GM10266 (cell line): ENCODE data around the gene RAB8B.

Experiments
- DNase-seq: peaks from one replicate; pipeline ENCODE4 v3.0.0; 2012; ENCODE audit errors: extremely low spot score
- CTCF ChIP-seq: IDR thresholded peaks from 2 replicates; pipeline ENCODE4 v1.5.1; 2012; ENCODE audit warnings: mild to moderate bottlenecking, low read depth; ENCODE audit not compliant: control insufficient read depth, insufficient read depth; ENCODE audit errors: missing control alignments

The RAB8B gene

GRCh38 chr15:63156755-63157117 is 32.7 kb upstream of the RAB8B start:
- TF ChIP-seq CTCF, result no peak
- DNase-seq, result peak; percentile 41

DNA sequence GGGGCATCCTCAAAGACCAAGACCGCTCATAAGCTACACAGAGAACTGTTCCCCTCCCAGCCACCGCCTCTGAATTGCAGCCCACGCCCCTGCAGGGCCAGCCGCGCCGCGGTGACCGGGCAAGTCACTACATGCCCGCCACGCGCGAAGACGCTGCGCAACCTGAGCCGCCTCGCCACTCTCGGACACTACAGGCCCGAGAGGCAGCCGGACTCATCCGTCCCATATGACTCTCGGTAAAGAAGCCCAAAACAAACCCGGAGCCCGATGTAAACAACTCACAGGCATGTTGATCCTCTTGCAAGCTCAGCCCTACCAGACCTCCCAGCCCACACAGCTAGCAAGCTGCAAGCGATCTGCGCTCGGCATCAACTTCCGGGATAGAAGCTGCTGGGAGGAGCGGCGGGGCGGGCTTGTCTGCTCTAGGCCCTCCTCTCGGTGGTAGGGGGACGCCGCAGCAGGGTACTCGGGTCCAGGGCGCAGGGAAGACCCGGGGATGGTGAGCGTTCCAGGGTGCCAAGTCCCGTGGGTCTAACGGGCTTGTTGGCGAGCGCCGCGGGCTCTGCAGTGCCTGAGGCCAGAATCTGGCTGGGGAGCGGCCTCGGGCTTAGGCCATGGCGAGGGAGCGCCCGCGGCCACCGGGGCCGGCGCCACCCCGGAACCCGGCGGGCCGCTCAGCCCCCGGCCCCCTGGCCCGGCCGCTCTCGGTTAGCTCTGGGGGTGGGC is 32.1 kb upstream of the RAB8B start, which contains the start of gene RPS27L:
Gene RPS27L, minus strand, starts transcription at position 360 of the 726 bp plus-strand sequence. Its CDS starts 72 bp downstream, at position 288.
- TF ChIP-seq CTCF, result no peak

DNA sequence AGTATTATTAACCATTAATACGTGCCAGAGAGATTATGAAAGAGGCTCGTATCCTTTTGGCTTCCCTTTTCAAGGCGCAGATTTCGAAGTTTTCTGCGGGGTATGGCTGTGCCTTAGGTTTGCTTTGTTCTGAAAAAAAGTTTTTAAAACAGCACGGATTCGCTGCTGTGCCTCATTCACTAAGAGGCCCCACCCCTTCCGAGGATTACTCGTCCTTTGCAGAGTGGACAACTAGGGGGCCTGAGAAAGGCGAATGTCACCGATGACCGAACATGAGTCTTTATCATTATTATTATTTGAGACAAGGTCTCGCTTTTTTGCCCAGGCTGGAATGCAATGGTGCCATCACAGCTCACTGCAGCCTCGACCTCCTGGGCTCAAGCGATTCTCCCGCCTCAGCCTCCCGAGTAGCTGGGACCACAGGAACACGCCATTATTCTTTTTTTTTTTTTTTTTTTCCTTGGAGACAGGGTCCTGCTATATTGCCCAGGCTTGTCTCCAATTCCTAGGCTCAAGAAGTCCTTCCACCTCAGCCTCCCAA is 31.4 kb upstream of the RAB8B start:
- peak; percentile 60 for DNase-seq

More for the DNA sequence above, 32.1 kb upstream of the RAB8B start, which contains the start of gene RPS27L:
- DNase-seq, result peak; percentile 88

DNA sequence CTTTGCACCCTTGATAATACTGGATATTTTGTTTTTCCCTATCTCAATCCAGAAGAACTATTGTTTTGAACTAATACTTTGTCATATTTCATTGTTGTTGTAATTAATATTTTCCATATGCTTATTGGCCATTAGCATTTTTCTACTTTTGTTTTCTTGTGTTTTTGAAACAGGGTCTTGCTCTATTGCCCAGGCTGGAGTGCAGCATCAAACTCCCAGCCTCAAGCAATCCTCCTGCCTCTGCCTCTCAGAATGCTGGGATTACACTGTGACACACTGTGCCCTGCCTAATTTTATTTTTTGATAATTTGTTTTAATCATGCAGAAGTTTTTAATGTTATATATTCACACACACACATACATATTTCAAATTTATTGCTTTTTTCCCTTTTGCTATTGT is 28.8 kb upstream of the RAB8B start:
- DNase-seq, result no peak
- no peak for TF ChIP-seq CTCF

More for the DNA sequence above, 31.4 kb upstream of the RAB8B start:
- no peak for TF ChIP-seq CTCF

GRCh38 chr15:63163217-63163616 is 26.2 kb upstream of the RAB8B start:
- DNase-seq, result no peak
- no peak for TF ChIP-seq CTCF

DNA sequence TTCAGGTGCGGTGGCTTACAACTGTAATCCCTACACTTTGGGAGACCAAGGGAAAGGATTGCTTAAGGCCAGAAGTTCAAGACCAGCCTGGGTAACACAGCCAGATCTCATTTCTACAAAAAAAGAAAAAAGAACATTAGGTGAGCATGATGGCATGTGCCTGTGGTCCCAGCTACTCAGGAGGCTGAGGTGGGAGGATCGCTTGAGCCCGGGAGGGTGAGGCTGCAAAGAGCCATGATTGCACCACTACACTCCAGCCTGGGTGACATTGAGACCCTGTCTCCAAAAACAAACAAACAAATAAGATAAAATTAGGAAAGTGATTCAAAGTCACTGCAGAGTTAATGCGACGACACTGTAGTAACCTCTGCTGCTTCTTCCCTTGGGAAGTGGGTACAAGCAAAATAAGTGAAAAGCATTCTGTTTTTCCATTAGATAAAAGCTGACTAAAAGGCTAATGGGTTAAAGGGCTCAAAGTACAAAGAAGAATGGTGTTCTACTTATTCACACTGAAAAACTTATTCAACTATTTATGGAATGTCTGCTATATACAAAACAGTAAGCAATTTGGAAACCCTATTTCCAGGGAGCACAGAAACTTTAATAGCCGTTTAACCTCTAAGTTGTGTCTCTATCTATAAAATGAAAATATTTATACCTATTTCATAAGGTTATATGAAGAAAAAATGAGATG is 24.1 kb upstream of the RAB8B start:
- no peak for TF ChIP-seq CTCF
- no peak for DNase-seq

- DNase-seq, result peak; percentile 30
- TF ChIP-seq CTCF, result no peak
Measured at GRCh38 chr15:63166219-63166618, 23.2 kb upstream of the RAB8B start.
